Esophagus squamous epithelium (tissue), 4 donors: ENCODE measurements around the gene TMEM139.

ENCODE experiments used
- POLR2A ChIP-seq, 4 donors: fragments of 450-650 bp; IDR thresholded peaks; one replicate each; pipeline ENCODE4 v1.6.1; 2017; ENCODE audit warnings: antibody characterized with exemption in 4 of 4, mild to moderate bottlenecking in 4 of 4, moderate library complexity in 3 of 4
- TF ChIP-seq, protein P1 (sequence below), 6 experiments: fragments of 450-650 bp in 4 of 6; fragments of 200-600 bp in 2 of 6; sonication (generic) in 2 of 6; IDR thresholded peaks; one replicate each; pipeline ENCODE4 v1.5.1; 2016 to 2019; ENCODE audit warnings: antibody characterized with exemption in 6 of 6, mild to moderate bottlenecking in 4 of 6, moderate library complexity in 4 of 6

DNA sequence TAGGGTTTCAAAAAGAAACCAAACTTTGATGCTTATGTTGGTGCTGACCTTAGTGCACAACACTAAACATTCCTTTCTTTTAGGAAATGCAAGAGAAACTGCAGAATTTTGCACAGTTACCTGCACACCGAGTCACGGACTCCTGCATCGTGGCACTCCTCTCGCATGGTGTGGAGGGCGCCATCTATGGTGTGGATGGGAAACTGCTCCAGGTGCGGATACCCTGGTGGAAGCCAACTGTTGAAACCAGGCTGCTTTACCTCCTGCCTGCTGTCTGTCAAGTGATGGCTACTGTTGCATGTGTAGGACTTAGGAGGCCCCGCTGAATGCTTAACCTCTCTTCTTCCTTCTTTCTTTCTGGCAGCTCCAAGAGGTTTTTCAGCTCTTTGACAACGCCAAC lies 15.1 kb downstream of the TMEM139 start:
- TF ChIP-seq POLR2A (IDR thresholded peaks at IDR 0.05), result no peak
- TF ChIP-seq, protein P1, sequence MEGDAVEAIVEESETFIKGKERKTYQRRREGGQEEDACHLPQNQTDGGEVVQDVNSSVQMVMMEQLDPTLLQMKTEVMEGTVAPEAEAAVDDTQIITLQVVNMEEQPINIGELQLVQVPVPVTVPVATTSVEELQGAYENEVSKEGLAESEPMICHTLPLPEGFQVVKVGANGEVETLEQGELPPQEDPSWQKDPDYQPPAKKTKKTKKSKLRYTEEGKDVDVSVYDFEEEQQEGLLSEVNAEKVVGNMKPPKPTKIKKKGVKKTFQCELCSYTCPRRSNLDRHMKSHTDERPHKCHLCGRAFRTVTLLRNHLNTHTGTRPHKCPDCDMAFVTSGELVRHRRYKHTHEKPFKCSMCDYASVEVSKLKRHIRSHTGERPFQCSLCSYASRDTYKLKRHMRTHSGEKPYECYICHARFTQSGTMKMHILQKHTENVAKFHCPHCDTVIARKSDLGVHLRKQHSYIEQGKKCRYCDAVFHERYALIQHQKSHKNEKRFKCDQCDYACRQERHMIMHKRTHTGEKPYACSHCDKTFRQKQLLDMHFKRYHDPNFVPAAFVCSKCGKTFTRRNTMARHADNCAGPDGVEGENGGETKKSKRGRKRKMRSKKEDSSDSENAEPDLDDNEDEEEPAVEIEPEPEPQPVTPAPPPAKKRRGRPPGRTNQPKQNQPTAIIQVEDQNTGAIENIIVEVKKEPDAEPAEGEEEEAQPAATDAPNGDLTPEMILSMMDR (IDR thresholded peaks at IDR 0.05), result peak in 5 of 6 experiments; percentile 36 to 61 (median 48)
